OCI-LY3 (cell line): ENCODE data around the gene ABHD17A.

ENCODE experiments used
- EZH2phosphoT487 ChIP-seq: fragments of 200-600 bp; shearing (Covaris generic); IDR thresholded peaks from 2 replicates; pipeline ENCODE4 v1.6.1; 2018; ENCODE audit warnings: antibody characterized with exemption, mixed run types, low read depth
- TF ChIP-seq, protein P1 (sequence below): fragments of 200-600, 300-600 bp; sonication (generic); IDR thresholded peaks from 2 replicates; pipeline ENCODE4 v1.5.1; 2014; ENCODE audit warnings: antibody characterized with exemption, low read length, low read depth

DNA sequence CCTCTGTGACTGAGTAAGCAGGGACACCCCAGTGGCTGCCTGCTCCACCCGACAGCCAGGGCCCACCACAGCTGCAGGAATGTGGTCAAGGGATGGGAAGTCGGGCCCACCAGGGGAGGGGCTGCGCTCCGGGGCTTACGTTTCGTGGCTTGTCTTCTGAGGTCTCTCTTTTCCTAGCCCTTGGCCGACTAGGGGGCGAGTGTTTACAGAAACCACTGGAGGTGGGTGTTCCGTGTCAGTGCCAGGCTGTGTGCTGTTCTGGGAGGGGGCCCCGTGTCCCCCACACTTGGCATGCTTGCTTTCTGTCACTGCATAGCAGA lies 24.4 kb upstream of the ABHD17A start:
- TF ChIP-seq, protein P1, sequence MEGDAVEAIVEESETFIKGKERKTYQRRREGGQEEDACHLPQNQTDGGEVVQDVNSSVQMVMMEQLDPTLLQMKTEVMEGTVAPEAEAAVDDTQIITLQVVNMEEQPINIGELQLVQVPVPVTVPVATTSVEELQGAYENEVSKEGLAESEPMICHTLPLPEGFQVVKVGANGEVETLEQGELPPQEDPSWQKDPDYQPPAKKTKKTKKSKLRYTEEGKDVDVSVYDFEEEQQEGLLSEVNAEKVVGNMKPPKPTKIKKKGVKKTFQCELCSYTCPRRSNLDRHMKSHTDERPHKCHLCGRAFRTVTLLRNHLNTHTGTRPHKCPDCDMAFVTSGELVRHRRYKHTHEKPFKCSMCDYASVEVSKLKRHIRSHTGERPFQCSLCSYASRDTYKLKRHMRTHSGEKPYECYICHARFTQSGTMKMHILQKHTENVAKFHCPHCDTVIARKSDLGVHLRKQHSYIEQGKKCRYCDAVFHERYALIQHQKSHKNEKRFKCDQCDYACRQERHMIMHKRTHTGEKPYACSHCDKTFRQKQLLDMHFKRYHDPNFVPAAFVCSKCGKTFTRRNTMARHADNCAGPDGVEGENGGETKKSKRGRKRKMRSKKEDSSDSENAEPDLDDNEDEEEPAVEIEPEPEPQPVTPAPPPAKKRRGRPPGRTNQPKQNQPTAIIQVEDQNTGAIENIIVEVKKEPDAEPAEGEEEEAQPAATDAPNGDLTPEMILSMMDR: no peak
- TF ChIP-seq EZH2phosphoT487: no peak
